ENCODE data around the gene PUDP.
A peak's percentile ranks its signal among the peaks of the same experiment; 100 is the strongest.
"Not testable (repeated sequence)": the region's sequence is repeated elsewhere in the genome, so short reads cannot be mapped to it uniquely, and the experiment has no call there.

The PUDP gene

DNA sequence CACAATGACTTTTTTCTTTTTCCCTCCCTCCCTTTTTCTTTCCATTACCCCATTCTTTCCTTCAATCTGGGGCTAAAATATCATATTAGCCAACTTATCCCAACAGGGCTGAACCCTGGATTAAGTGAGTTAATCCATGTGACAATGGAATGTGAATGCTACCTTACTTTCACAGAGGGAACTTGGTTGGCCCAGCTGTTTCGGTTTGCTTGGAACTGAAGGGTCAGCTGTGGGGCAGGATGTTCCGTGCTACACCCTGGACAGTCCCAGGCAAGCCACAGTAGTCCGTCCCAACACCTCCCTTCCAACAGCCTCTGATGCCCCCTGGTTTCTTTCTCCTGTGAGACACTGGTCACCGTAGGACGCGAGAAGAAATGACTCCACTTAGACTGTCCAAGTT, 95.4 kb downstream of the PUDP start:
- Histone ChIP-seq H3K9ac (ENCODE audit: low read length) (no peak overlapping the region), H3K9me3 (ENCODE audit: control insufficient read depth, low read length) (no peaks in the 10 kb centered on the region), H3K36me3 (ENCODE audit: control insufficient read depth, insufficient read depth, low read length, severe bottlenecking) (peaks cover 20% of the 10 kb centered on the region), H3K4me1 (ENCODE audit: control insufficient read depth, insufficient read depth, low read length) (no peaks in the 10 kb centered on the region), H3K27me3 (replicated peaks; ENCODE audit: control insufficient read depth, insufficient read depth, low read length) (no peaks in the 10 kb centered on the region), H3K4me3 (ENCODE audit: low read length) (no peak overlapping the region)
- no peak for DNase-seq (ENCODE audit: low read depth)

DNA sequence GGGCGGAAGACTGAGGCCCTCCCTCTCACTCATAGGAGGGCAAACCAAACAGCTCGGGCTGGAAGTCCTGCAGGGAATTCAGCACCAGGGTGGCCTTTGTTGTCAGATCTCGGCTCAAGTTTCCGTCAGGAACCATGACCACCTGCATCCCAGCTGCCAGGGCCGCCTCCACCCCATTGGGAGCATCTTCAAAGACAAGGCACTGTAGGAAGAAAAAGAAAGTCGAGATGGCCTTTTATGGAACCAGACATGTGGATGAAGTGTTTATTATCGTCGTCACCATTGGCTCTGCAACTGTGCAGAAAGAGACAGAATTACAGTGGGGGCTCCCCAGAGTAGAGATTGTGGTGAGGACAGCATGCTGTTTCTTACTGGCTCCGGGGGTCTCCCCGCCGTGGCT, 97.7 kb downstream of the PUDP start:
- Histone ChIP-seq H3K9ac (ENCODE audit: low read length) (no peak overlapping the region), H3K4me3 (ENCODE audit: low read length) (no peak overlapping the region), H3K9me3 (ENCODE audit: control insufficient read depth, low read length) (no peaks in the 10 kb centered on the region), H3K27me3 (replicated peaks; ENCODE audit: control insufficient read depth, insufficient read depth, low read length) (no peaks in the 10 kb centered on the region), H3K4me1 (ENCODE audit: control insufficient read depth, insufficient read depth, low read length) (no peaks in the 10 kb centered on the region), H3K36me3 (ENCODE audit: control insufficient read depth, insufficient read depth, low read length, severe bottlenecking) (peaks cover 10% of the 10 kb centered on the region)
- DNase-seq (ENCODE audit: low read depth): no peak

DNA sequence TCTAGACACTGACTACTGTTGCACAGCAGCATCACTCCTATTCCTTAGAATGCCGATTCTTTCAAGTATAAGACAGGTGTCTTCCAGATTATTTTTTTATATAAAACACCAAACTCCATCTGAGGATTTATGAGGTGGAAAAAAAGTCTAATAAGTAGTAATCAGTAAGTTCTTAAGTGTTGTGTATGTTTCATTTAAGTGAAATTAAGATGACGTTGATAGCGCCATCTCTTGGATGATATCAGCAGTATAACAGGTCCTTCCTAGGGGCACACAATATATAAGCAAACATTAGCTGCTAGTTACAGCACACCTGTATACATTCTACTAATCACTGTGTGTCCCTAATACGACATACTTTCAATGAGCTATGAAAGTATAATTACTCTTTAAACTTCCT, 100.0 kb downstream of the PUDP start:
- no peak for DNase-seq (ENCODE audit: low read depth)
- Histone ChIP-seq H3K27me3 (replicated peaks; ENCODE audit: control insufficient read depth, insufficient read depth, low read length) (no peaks in the 10 kb centered on the region), H3K9ac (ENCODE audit: low read length) (no peak overlapping the region), H3K4me1 (ENCODE audit: control insufficient read depth, insufficient read depth, low read length) (peaks cover 4% of the 10 kb centered on the region), H3K9me3 (ENCODE audit: control insufficient read depth, low read length) (no peaks in the 10 kb centered on the region), H3K4me3 (ENCODE audit: low read length) (no peak overlapping the region), H3K36me3 (ENCODE audit: control insufficient read depth, insufficient read depth, low read length, severe bottlenecking) (peaks cover 10% of the 10 kb centered on the region)

DNA sequence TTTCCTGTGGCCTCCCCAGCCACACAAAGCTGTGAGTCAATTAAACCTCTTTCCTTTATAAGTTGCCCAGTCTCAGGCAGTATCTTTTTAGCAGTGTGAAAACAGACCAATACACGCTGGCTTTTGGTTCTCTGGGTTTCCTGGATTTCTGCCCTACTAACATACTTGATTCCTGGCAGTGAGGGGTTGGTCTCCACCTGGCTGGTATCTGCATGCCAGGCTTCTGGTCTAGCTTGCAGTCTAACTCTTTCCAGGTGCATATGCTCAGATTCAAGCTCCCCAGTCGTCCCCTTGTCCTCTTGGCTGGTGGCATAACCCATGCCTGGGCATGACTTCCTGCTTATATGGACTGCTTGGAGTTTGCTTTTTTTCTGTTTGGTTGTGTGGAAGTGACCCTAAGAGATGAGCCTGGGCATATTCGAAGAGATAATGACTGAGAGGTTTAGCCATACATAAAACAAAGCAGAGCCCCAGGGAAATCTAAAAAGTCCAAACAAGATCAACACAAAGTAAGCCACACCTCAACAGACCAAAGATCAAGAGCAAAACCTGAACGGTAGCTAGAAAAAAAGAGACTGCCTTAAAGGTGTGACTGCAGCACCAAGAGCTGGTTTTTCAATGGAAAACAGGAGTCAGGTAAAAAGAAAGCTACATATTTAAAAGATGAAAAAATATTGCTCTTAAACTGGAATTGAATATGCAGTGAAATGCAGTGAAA, 102.6 kb downstream of the PUDP start:
- Histone ChIP-seq H3K4me3 (ENCODE audit: low read length) (no peak overlapping the region), H3K36me3 (ENCODE audit: control insufficient read depth, insufficient read depth, low read length, severe bottlenecking) (peaks cover 10% of the 10 kb centered on the region), H3K27me3 (replicated peaks; ENCODE audit: control insufficient read depth, insufficient read depth, low read length) (no peaks in the 10 kb centered on the region), H3K9ac (ENCODE audit: low read length) (no peak overlapping the region), H3K4me1 (ENCODE audit: control insufficient read depth, insufficient read depth, low read length) (peaks cover 4% of the 10 kb centered on the region), H3K9me3 (ENCODE audit: control insufficient read depth, low read length) (no peaks in the 10 kb centered on the region)
- DNase-seq (ENCODE audit: low read depth): no peak

DNA sequence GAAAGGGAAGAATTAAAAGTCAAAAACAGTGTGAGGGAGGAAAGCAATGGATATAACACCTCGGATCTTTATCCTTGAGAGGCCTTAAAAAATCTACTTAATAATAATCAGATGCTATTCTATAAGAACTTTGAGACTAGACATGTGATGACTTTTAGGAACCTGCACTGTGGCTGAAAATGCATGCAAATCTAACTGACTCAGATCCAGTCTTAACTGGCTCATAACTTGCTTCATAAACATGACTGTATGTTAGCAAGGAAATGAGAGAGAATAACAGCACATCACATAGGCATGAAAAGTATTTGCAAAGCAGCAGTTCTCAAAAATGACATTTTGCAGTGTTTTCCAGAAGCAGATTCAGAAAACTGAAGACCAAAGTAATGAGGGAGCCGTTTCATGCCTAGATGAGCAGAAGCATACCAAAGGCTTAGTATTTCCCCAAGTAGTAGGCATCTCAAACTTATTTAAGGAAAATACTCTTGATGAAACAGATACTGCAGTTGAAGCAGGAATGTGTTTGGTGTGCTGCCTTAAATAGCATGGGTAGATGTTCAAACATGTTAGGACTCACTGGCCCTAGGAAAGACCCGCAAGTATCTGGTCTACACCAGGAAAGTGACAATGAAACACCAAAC, 104.0 kb downstream of the PUDP start:
- DNase-seq (ENCODE audit: low read depth): peak; percentile 73
- H3K36me3 ChIP-seq (ENCODE audit: control insufficient read depth, insufficient read depth, low read length, severe bottlenecking); H3K4me1 ChIP-seq (ENCODE audit: control insufficient read depth, insufficient read depth, low read length); H3K27me3 ChIP-seq (replicated peaks; ENCODE audit: control insufficient read depth, insufficient read depth, low read length); H3K4me3 ChIP-seq (ENCODE audit: low read length); H3K9me3 ChIP-seq (ENCODE audit: control insufficient read depth, low read length); H3K9ac ChIP-seq (ENCODE audit: low read length): not testable (repeated sequence)

DNA sequence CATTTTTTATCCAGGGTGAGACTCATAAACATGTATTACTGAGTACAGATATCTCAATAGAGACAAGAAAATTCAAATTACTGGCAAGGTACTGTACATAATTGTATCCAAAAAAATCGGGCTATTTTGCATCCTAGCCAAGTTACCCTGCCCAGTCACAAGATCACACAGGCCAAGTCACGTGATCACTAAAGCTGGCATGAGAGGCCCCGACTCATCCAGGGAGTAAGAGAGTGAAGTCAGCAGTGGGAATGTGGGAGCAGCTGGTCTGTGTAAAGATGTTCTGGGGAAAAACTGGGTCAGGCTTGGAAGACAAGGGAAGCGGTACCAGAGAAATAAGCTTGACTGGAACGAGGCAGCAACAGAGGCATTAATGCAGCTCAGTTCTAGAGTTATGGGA, 119.7 kb downstream of the PUDP start:
- Histone ChIP-seq H3K27me3 (replicated peaks; ENCODE audit: control insufficient read depth, insufficient read depth, low read length) (no peaks in the 10 kb centered on the region), H3K9me3 (ENCODE audit: control insufficient read depth, low read length) (no peaks in the 10 kb centered on the region), H3K36me3 (ENCODE audit: control insufficient read depth, insufficient read depth, low read length, severe bottlenecking) (no peaks in the 10 kb centered on the region), H3K9ac (ENCODE audit: low read length) (no peak overlapping the region), H3K4me3 (ENCODE audit: low read length) (no peak overlapping the region), H3K4me1 (ENCODE audit: control insufficient read depth, insufficient read depth, low read length) (no peaks in the 10 kb centered on the region)
- no peak for DNase-seq (ENCODE audit: low read depth)

DNA sequence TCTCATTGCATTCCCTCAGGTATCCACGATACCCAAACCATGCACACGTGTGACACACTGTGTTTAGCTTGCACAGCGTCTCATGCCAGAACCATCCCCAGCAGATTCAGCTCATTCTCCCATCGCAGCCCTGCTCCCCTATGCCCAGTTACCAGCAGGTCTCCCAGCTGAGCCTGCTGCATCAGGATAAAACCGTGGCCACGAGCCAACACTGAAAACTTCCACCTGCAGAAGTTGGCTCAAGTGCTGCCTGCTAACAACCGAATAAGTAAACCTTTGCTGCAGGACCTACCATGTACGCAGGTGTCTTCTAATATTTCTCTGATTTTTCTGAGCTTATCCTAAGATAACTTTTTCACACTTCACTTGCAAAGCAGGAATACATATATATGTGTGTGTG, 120.9 kb downstream of the PUDP start:
- Histone ChIP-seq H3K36me3 (ENCODE audit: control insufficient read depth, insufficient read depth, low read length, severe bottlenecking) (no peaks in the 10 kb centered on the region), H3K9ac (ENCODE audit: low read length) (no peak overlapping the region), H3K27me3 (replicated peaks; ENCODE audit: control insufficient read depth, insufficient read depth, low read length) (no peaks in the 10 kb centered on the region), H3K9me3 (ENCODE audit: control insufficient read depth, low read length) (no peaks in the 10 kb centered on the region), H3K4me1 (ENCODE audit: control insufficient read depth, insufficient read depth, low read length) (no peaks in the 10 kb centered on the region), H3K4me3 (ENCODE audit: low read length) (no peak overlapping the region)
- DNase-seq (ENCODE audit: low read depth): no peak

DNA sequence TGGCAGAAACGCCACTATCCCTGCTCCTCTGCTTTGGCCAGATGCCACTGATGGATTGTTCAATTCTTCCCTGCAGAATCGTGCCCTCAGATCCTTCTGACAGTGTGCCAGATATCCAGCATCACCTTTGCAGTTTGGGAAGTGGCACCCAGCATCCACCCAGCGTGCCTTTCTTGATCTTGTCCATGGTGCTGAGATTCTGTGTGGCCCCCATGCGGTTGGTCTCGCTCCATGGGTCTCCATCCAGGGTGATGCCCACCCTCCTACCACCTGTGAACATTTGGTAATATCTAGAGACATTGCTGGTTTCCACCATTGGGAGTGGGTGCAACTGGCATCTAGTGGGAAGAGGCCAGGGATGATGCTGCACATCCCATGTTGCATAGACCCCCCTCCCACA, 121.6 kb downstream of the PUDP start:
- not testable (repeated sequence) for H3K9ac ChIP-seq (ENCODE audit: low read length); DNase-seq (ENCODE audit: low read depth); H3K4me3 ChIP-seq (ENCODE audit: low read length); H3K4me1 ChIP-seq (ENCODE audit: control insufficient read depth, insufficient read depth, low read length); H3K36me3 ChIP-seq (ENCODE audit: control insufficient read depth, insufficient read depth, low read length, severe bottlenecking); H3K9me3 ChIP-seq (ENCODE audit: control insufficient read depth, low read length); H3K27me3 ChIP-seq (replicated peaks; ENCODE audit: control insufficient read depth, insufficient read depth, low read length)

DNA sequence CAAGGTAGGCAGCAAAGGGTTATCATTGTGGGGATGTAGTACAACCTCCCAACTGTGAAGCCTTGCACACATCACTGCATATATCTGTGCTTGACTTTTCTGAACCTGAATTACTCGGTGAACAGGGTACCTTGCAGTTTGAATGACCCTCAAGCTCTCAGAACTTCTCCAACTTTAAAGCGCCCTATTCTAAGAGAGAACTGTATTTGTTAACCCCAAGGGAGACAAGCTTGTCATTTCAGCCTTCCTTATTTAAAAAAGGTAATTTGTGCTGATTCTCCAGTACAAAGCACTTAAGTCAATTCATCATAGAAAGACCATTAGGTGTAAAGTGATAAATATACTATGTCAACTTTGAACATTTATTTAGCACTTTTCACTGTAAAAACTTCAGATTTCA, 122.5 kb downstream of the PUDP start:
- H3K4me3 ChIP-seq (ENCODE audit: low read length): no peak overlapping the region
- no peak for DNase-seq (ENCODE audit: low read depth)
- no peaks in the 10 kb centered on the region for H3K4me1 ChIP-seq (ENCODE audit: control insufficient read depth, insufficient read depth, low read length)
- no peak overlapping the region for H3K9ac ChIP-seq (ENCODE audit: low read length)
- H3K9me3 ChIP-seq (ENCODE audit: control insufficient read depth, low read length): no peaks in the 10 kb centered on the region
- no peaks in the 10 kb centered on the region for H3K27me3 ChIP-seq (replicated peaks; ENCODE audit: control insufficient read depth, insufficient read depth, low read length)
- H3K36me3 ChIP-seq (ENCODE audit: control insufficient read depth, insufficient read depth, low read length, severe bottlenecking): no peaks in the 10 kb centered on the region

DNA sequence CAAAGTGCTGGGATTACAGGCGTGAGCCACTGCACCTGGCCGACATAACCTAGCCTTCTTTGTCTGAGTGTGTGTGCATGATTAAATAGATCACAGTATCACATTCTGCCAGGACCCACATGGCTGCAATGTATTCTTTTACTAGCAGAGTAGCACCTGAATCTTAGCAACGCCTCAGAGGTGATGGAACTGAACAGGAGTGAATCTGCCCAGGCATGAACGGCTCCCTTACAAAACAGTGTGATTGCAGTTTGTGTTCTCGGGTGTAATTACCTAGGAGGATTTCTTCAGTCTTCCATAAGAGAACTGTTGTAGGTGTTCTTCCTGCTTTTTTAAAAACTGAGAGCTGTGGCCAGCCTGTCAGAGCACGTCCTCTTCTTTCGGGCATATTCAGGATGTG, 123.1 kb downstream of the PUDP start:
- no peak for DNase-seq (ENCODE audit: low read depth)
- Histone ChIP-seq H3K9me3 (ENCODE audit: control insufficient read depth, low read length) (no peaks in the 10 kb centered on the region), H3K9ac (ENCODE audit: low read length) (no peak overlapping the region), H3K27me3 (replicated peaks; ENCODE audit: control insufficient read depth, insufficient read depth, low read length) (no peaks in the 10 kb centered on the region), H3K4me3 (ENCODE audit: low read length) (no peak overlapping the region), H3K4me1 (ENCODE audit: control insufficient read depth, insufficient read depth, low read length) (no peaks in the 10 kb centered on the region), H3K36me3 (ENCODE audit: control insufficient read depth, insufficient read depth, low read length, severe bottlenecking) (no peaks in the 10 kb centered on the region)

DNA sequence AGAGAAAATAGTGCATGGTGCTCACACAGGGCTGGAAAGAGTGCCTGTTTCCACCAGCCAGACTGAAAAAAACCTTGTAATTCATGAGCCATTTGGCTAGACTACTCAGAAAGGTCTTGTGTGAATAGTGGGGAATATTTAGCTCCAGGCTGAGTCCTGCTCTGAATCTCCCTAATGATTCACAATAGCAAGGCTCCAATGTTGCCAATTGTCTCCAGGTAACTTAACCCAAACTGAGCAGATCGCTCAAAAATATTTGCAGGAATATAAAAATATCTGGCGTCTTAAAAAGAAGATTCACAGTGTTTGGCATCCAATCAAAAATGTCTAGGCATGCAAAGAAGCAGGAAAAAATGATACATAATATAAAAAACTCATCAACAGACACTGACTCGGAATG, 125.0 kb downstream of the PUDP start:
- H3K4me1 ChIP-seq (ENCODE audit: control insufficient read depth, insufficient read depth, low read length); H3K9me3 ChIP-seq (ENCODE audit: control insufficient read depth, low read length); H3K9ac ChIP-seq (ENCODE audit: low read length); DNase-seq (ENCODE audit: low read depth); H3K36me3 ChIP-seq (ENCODE audit: control insufficient read depth, insufficient read depth, low read length, severe bottlenecking); H3K4me3 ChIP-seq (ENCODE audit: low read length); H3K27me3 ChIP-seq (replicated peaks; ENCODE audit: control insufficient read depth, insufficient read depth, low read length): not testable (repeated sequence)

DNA sequence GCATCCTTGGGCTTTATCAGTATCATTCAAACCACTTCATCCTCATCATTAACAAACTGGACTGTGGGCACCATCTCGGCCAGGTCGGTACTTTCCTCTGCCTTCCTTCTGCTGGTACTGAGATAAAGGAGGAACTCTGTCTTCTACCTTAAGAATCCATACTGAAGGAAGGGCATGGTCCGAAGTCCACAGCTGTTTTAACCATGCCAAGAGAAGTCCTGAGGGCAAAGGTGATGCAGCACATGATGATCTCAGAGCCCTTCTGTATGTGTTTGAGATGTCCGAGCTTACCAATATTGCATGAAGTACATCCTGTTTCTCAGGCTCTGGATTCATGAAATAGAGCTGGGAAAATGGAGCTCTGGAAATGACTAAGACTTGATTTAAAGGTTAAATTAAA, 126.0 kb downstream of the PUDP start:
- Histone ChIP-seq H3K9me3 (ENCODE audit: control insufficient read depth, low read length) (no peaks in the 10 kb centered on the region), H3K36me3 (ENCODE audit: control insufficient read depth, insufficient read depth, low read length, severe bottlenecking) (no peaks in the 10 kb centered on the region), H3K4me3 (ENCODE audit: low read length) (no peak overlapping the region), H3K27me3 (replicated peaks; ENCODE audit: control insufficient read depth, insufficient read depth, low read length) (no peaks in the 10 kb centered on the region), H3K9ac (ENCODE audit: low read length) (no peak overlapping the region), H3K4me1 (ENCODE audit: control insufficient read depth, insufficient read depth, low read length) (no peaks in the 10 kb centered on the region)
- no peak for DNase-seq (ENCODE audit: low read depth)

Measured in adipocyte (in vitro differentiated cells).